ENCODE results near the gene MRPS15. TPM values are rescaled to one million over a fixed set of nuclear protein-coding genes. Genes with fewer than 3 reads are reported as not detected.

MRPS15 gene
- total and polyA plus RNA-seq, 2 donors (not counting 3 experiments of a cell fraction or from before 2014, with no cell fraction given), result 47.1 to 105 TPM

- BruUV-seq (replicated peaks), result no TSS peak
- H3K9me3 ChIP-seq (replicated peaks; ENCODE audit: control insufficient read depth, insufficient read depth, low read length), result no peaks in the 10 kb centered on the region
- POLR2A ChIA-PET, result no interaction called here
Observed at GRCh38 chr1:36419140-36419539, 45.0 kb downstream of the MRPS15 start.

More at GRCh38 chr1:36419140-36419539, 45.0 kb downstream of the MRPS15 start:
- CTCF ChIA-PET, result interaction anchor here (0.8 to 5.7 kb wide), 8 partner anchors 33 to 269 kb away, joined by 3 to 70 read pairs (median 8); partner anchors contain the start of gene STK40
- Histone ChIP-seq H3K9ac (replicated peaks; ENCODE audit: extremely low read depth, insufficient read depth, low read length) (no peak overlapping the region), H3K4me3 (replicated peaks in 1 of 3; ENCODE audit: insufficient read depth in 1 of 3, low read depth in 1 of 3, low read length in 3 of 3) (no peak overlapping the region), H3K36me3 (ENCODE audit: control insufficient read depth in 2 of 2, extremely low read depth in 1 of 2, insufficient read depth in 2 of 2, low read length in 2 of 2) (no peaks in the 10 kb centered on the region), H2AFZ (ENCODE audit: low read depth, low read length) (no peak overlapping the region), H3K4me1 (ENCODE audit: control insufficient read depth, extremely low read depth, insufficient read depth, low read length) (peaks cover 3% of the 10 kb centered on the region), H4K20me1 (replicated peaks; ENCODE audit: control insufficient read depth, extremely low read depth, insufficient read depth, low read length) (no peaks in the 10 kb centered on the region), H3K27ac (ENCODE audit: insufficient read depth, low read depth, low read length) (no peak overlapping the region), H3K9me1 (replicated peaks; ENCODE audit: control insufficient read depth, extremely low read depth, insufficient read depth, low read length) (no peaks in the 10 kb centered on the region), H3K4me2 (ENCODE audit: insufficient read depth, low read length) (no peak overlapping the region), H3K27me3 (ENCODE audit: control insufficient read depth in 2 of 2, insufficient read depth in 2 of 2, low read length in 2 of 2) (no peaks in the 10 kb centered on the region), H3K79me2 (ENCODE audit: control insufficient read depth, insufficient read depth, low read length) (no peaks in the 10 kb centered on the region)
- DNase-seq (ENCODE audit: low read depth, low spot score), result no peak
- no peak for FAIRE-seq
- dilution Hi-C loops (cut with MboI; ENCODE audit: extremely low pct_ligation_motif_present, low sequenced_read_pairs) (no loop called here), intact Hi-C loops (cut with micrococcal nuclease) (no loop called here)
- TF ChIP-seq MYC (IDR thresholded peaks at IDR 0.05; ENCODE audit: low read depth, low read length) (no peak), EZH2 (IDR thresholded peaks at IDR 0.05; ENCODE audit: borderline replicate concordance, low read depth, low read length, severe bottlenecking) (no peak), POLR2AphosphoS5 (IDR thresholded peaks at IDR 0.05; ENCODE audit: insufficient read depth, low read depth, low read length) (no peak), POLR2A (IDR thresholded peaks at IDR 0.05; ENCODE audit: low read depth, low read length) (no peak), CTCF (IDR thresholded peaks at IDR 0.05; ENCODE audit: extremely low read depth in 1 of 2, insufficient read depth in 1 of 2, low read depth in 1 of 2, low read length in 2 of 2) (no peak), GATA2 (IDR thresholded peaks at IDR 0.05; ENCODE audit: insufficient read depth, insufficient read length, low read depth, low read length) (no peak), JUN (IDR thresholded peaks at IDR 0.05; ENCODE audit: borderline replicate concordance, insufficient read depth, insufficient read length, low read depth) (no peak), FOS (IDR thresholded peaks at IDR 0.05; ENCODE audit: borderline replicate concordance, insufficient read depth, low read length) (no peak)
- TF ChIP-seq, protein P1, sequence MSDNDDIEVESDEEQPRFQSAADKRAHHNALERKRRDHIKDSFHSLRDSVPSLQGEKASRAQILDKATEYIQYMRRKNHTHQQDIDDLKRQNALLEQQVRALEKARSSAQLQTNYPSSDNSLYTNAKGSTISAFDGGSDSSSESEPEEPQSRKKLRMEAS (IDR thresholded peaks at IDR 0.05; ENCODE audit: insufficient read depth, insufficient read length), result no peak

Measured in endothelial cell of umbilical vein (primary cell).